ENCODE data around the gene MAP2K5.

MAP2K5 gene

GRCh38 chr15:67838789-67839332 is 296.4 kb downstream of the MAP2K5 start:
- TF ChIP-seq MAX (IDR thresholded peaks at IDR 0.05; ENCODE audit: low read depth, low read length) (peak; percentile 80), MYC (IDR thresholded peaks at IDR 0.05; ENCODE audit: low read depth, low read length) (peak; percentile 70; the same call in 1 of the 2 replicates), POLR2A (IDR thresholded peaks at IDR 0.05; ENCODE audit: extremely low read depth, insufficient read length) (no peak)
- peak overlapping the region; percentile 83 for H3K4me3 ChIP-seq (ENCODE audit: low read depth, low read length)
- DNase-seq (ENCODE audit: low read depth), result peak; percentile 72

GRCh38 chr15:67839499-67839928 is 297.0 kb downstream of the MAP2K5 start:
- no peak for TF ChIP-seq POLR2A (IDR thresholded peaks at IDR 0.05; ENCODE audit: extremely low read depth, insufficient read length)
- peak; percentile 51; the same call in 1 of the 2 replicates for TF ChIP-seq MAX (IDR thresholded peaks at IDR 0.05; ENCODE audit: low read depth, low read length)
- TF ChIP-seq MYC (IDR thresholded peaks at IDR 0.05; ENCODE audit: low read depth, low read length), result no peak
- TF ChIP-seq, protein P1, sequence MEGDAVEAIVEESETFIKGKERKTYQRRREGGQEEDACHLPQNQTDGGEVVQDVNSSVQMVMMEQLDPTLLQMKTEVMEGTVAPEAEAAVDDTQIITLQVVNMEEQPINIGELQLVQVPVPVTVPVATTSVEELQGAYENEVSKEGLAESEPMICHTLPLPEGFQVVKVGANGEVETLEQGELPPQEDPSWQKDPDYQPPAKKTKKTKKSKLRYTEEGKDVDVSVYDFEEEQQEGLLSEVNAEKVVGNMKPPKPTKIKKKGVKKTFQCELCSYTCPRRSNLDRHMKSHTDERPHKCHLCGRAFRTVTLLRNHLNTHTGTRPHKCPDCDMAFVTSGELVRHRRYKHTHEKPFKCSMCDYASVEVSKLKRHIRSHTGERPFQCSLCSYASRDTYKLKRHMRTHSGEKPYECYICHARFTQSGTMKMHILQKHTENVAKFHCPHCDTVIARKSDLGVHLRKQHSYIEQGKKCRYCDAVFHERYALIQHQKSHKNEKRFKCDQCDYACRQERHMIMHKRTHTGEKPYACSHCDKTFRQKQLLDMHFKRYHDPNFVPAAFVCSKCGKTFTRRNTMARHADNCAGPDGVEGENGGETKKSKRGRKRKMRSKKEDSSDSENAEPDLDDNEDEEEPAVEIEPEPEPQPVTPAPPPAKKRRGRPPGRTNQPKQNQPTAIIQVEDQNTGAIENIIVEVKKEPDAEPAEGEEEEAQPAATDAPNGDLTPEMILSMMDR (IDR thresholded peaks at IDR 0.05; ENCODE audit: low read depth, low read length), result no peak
- H3K4me3 ChIP-seq (ENCODE audit: low read depth, low read length), result peak overlapping the region; percentile 83
- peak; percentile 68 for DNase-seq (ENCODE audit: low read depth)

DNA sequence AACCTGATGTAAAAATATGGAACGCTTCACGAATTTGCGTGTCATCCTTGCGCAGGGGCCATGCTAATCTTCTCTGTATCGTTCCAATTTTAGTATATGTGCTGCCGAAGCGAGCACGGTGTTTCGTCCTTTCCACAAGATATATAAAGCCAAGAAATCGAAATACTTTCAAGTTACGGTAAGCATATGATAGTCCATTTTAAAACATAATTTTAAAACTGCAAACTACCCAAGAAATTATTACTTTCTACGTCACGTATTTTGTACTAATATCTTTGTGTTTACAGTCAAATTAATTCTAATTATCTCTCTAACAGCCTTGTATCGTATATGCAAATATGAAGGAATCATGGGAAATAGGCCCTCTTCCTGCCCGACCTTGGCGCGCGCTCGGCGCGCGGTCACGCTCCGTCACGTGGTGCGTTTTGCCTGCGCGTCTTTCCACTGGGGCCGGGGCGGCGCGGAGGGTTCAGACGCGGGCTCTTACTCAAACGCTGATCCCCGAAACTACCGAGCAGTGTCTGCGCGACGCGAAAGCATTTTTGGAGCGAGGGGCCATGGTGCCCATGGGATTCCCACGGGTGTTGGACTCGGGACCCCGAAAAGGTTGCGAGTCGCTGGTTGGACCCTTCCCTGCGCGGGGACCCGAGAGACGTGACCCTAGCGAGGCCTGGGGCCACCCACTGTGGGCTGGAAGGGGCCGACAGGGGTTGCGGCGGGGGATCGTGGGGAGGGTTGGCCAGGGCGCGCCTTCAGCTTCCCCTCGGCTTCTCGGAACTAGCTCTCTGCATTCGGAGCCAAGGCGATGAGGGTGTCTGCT is 297.6 kb downstream of the MAP2K5 start, which contains the start of gene RNU6-1:
TSS of gene RNU6-1 (minus strand) at position 117 of the 820 bp plus-strand sequence.
- peak; percentile 92 for DNase-seq (ENCODE audit: low read depth)
- TF ChIP-seq, protein P1 (IDR thresholded peaks at IDR 0.05; ENCODE audit: low read depth, low read length), result no peak
- peak; percentile 97 for TF ChIP-seq MAX (IDR thresholded peaks at IDR 0.05; ENCODE audit: low read depth, low read length)
- TF ChIP-seq MYC (IDR thresholded peaks at IDR 0.05; ENCODE audit: low read depth, low read length), result peak; percentile 89
- peak; percentile 94 for TF ChIP-seq POLR2A (IDR thresholded peaks at IDR 0.05; ENCODE audit: extremely low read depth, insufficient read length)
- peak within 1 kb of the TSS; percentile 83 for H3K4me3 ChIP-seq (ENCODE audit: low read depth, low read length)

- peak; percentile 47 for DNase-seq (ENCODE audit: low read depth)
- no peak for TF ChIP-seq POLR2A (IDR thresholded peaks at IDR 0.05; ENCODE audit: extremely low read depth, insufficient read length)
Observed at GRCh38 chr15:67840749-67841512, 298.4 kb downstream of the MAP2K5 start.

GRCh38 chr15:67841513-67841762 is 298.9 kb downstream of the MAP2K5 start:
- DNase-seq (ENCODE audit: low read depth), result no peak
- TF ChIP-seq POLR2A (IDR thresholded peaks at IDR 0.05; ENCODE audit: extremely low read depth, insufficient read length), result no peak
- no peak for TF ChIP-seq MAX (IDR thresholded peaks at IDR 0.05; ENCODE audit: low read depth, low read length)
- no peak for TF ChIP-seq MYC (IDR thresholded peaks at IDR 0.05; ENCODE audit: low read depth, low read length)
- no peak overlapping the region for H3K4me3 ChIP-seq (ENCODE audit: low read depth, low read length)

More at GRCh38 chr15:67840749-67841512, 298.4 kb downstream of the MAP2K5 start:
- H3K4me3 ChIP-seq (ENCODE audit: low read depth, low read length), result peak overlapping the region; percentile 83

DNA sequence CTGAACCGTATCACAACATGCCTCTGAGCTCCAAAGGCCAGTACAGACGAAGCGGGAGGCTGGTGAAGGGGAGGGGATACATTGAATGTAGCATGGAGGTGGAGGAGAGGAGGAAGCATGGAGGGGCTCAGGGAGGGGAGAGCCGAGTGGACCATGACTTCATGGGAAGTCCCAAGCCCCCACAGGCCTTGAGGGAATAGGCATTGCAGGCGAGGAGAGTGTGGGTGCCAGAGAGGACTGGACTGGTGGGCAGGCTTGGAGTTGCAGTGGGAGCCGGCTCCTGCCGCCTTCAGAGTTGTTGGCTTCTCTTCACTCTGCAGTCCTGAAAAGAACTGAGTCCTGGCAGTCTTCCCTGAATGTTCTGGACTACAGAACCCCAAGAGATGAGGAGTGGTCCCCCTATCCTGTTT is 300.6 kb downstream of the MAP2K5 start:
- H3K4me3 ChIP-seq (ENCODE audit: low read depth, low read length), result no peak overlapping the region
- no peak for DNase-seq (ENCODE audit: low read depth)
- TF ChIP-seq MAX (IDR thresholded peaks at IDR 0.05; ENCODE audit: low read depth, low read length) (no peak), POLR2A (IDR thresholded peaks at IDR 0.05; ENCODE audit: extremely low read depth, insufficient read length) (no peak), MYC (IDR thresholded peaks at IDR 0.05; ENCODE audit: low read depth, low read length) (no peak)
- TF ChIP-seq, protein P1 (IDR thresholded peaks at IDR 0.05; ENCODE audit: low read depth, low read length), result no peak
